ENCODE results near the gene ANKH.

DNA sequence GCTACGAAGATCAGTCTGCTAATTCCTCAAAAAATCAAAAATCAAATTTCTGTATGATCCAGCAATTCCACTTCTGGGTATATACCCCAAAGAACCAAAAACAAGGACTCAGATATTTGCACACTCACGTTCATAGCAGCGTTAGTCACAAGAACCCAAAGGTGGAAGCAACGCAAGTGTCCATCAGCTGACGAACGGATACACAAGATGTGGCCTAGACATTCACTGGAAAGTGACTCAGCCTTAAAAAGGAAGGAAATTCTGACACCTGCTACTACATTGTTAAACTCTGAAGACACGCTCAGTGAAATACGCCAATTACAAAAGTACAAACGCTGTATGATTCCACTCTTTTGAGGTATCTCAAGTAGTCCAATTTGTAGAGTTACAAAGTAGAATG is 113.7 kb downstream of the ANKH start:
- TF ChIP-seq, protein P1, sequence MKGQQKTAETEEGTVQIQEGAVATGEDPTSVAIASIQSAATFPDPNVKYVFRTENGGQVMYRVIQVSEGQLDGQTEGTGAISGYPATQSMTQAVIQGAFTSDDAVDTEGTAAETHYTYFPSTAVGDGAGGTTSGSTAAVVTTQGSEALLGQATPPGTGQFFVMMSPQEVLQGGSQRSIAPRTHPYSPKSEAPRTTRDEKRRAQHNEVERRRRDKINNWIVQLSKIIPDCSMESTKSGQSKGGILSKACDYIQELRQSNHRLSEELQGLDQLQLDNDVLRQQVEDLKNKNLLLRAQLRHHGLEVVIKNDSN (IDR thresholded peaks at IDR 0.05) = no peak
- TF ChIP-seq TAF1 (IDR thresholded peaks at IDR 0.05; ENCODE audit: low read depth) (no peak), REST (IDR thresholded peaks at IDR 0.05; ENCODE audit: low read depth) (no peak), RAD21 (IDR thresholded peaks at IDR 0.05; ENCODE audit: low read depth) (no peak), EP300 (IDR thresholded peaks at IDR 0.05; ENCODE audit: borderline replicate concordance) (no peak), NFIC (IDR thresholded peaks at IDR 0.05) (no peak), FOXM1 (IDR thresholded peaks at IDR 0.05; ENCODE audit: borderline replicate concordance, low read depth) (no peak), TEAD4 (IDR thresholded peaks at IDR 0.05) (no peak)
- TF ChIP-seq, protein P2, sequence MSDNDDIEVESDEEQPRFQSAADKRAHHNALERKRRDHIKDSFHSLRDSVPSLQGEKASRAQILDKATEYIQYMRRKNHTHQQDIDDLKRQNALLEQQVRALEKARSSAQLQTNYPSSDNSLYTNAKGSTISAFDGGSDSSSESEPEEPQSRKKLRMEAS (IDR thresholded peaks at IDR 0.05) = no peak

All from Ishikawa (cell line).